SKM-1 (cell line): Measurements from ENCODE around the gene SULT1C3.

Experiments
- DNase-seq: peaks from one replicate; lab custom pipeline; 2025; ENCODE audit not compliant: unreplicated experiment; lab: John Stamatoyannopoulos, UW

SULT1C3 gene

DNA sequence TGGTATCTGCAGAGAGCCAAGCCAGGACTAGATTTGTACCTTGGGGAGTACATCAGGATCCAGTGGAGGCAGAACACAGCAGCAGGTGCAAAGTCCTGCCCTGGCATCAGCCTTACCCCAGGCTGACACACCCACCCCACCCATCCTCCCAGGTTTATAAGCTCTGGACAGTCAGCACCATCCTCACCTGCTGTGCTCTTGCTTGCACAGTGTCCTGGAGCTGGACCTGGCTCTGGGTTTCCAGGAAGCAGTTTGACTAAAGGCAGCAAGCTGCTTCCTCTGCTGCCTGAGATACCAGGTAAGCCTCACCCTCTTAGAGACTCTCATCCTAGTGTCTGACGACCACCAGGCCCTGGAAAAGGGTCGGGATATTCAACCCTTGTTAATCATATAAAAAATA lies at the start of gene SULT1C3:
TSS of gene SULT1C3 (plus strand) at position 183 of the 400 bp plus-strand sequence. CDS start 7,227 bp downstream, outside the sequence.
- no peak for DNase-seq

DNA sequence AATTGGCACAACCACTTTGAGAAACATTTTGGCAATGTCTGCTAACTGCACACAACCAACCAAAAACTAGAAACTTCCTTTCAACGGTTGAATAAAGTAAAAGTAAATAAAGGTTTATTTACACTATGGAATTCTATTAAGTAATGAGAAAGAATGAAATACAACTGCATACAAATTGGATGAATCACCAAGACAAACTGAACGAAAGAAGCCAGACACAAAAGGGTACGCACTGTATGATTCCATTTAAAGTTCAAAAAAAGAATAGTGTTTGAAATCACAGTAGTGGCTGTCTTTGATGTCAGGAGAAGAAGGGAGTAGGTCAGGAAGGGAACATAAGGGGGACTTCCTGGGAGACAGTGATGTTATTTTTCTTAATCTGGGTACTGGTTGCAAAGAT lies 46.5 kb upstream of the SULT1C3 start:
- DNase-seq: no peak

GRCh38 chr2:108194409-108195132 lies 45.2 kb upstream of the SULT1C3 start:
- no peak for DNase-seq

GRCh38 chr2:108195133-108195439 lies 44.7 kb upstream of the SULT1C3 start:
- DNase-seq: no peak

- DNase-seq: no peak
Measured at GRCh38 chr2:108199726-108200125, 40.0 kb upstream of the SULT1C3 start.

DNA sequence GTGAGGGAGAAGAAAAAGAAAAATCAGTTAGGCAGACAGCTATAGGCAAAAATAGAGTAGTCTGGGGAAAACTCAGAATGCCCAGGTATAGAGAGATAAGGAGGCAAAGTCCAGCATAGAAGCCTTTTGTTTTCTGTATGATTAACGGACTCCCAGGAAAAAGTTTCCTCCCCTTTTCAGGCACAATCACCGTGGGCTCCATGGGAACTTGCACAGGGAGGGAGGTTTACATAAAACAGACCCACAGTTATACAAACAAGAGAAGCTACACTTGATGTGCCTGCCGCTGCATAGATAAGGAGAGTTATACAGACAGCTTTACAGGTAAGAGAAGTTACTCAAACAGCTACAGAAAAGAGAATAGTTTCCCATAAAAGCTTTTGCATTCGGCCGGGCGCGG lies 39.2 kb upstream of the SULT1C3 start:
- DNase-seq: no peak

DNA sequence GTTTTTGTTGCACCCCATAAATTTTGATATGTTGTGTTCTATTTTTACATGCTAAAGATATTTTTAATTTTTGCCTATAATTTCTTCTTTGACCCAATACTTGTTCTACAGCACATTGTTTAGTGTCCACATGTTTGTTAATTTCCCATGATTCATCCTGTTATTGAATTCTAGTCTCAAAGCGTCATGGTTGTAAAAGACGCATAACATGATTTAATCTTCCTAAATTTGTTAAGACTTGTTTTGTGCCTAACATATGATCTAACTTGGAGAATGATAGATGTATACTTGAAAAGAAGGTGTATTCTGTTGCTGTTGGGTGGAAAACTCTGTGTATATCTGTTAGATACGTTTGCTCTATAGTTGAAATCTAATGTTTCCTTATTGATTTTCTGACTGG lies 27.1 kb upstream of the SULT1C3 start:
- no peak for DNase-seq

- peak; percentile 45 for DNase-seq
Measured at GRCh38 chr2:108215794-108216211, 24.0 kb upstream of the SULT1C3 start.

- DNase-seq: no peak
Measured at GRCh38 chr2:108217211-108217610, 22.6 kb upstream of the SULT1C3 start.

DNA sequence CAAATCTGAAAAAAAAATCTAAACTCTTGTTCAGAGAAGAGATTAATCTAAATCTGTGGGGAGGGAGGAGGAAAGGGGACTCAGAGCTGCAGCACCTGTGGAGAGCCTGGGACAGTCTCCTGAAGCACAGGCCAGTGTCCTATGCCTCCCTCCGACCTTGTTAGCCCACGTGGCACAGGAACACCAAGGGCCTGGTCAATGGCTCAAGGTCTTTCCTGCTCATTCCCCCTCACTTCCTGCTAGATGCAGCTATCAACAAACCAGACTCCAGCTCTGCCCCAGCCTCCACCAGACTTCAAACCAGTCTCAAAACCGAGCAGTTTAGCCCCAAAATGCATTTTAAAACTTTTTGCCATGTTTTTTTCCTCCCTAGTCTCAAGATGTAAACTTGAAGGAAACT lies 20.1 kb upstream of the SULT1C3 start:
- DNase-seq: no peak

- DNase-seq: no peak
Measured at GRCh38 chr2:108220191-108220590, 19.6 kb upstream of the SULT1C3 start.

DNA sequence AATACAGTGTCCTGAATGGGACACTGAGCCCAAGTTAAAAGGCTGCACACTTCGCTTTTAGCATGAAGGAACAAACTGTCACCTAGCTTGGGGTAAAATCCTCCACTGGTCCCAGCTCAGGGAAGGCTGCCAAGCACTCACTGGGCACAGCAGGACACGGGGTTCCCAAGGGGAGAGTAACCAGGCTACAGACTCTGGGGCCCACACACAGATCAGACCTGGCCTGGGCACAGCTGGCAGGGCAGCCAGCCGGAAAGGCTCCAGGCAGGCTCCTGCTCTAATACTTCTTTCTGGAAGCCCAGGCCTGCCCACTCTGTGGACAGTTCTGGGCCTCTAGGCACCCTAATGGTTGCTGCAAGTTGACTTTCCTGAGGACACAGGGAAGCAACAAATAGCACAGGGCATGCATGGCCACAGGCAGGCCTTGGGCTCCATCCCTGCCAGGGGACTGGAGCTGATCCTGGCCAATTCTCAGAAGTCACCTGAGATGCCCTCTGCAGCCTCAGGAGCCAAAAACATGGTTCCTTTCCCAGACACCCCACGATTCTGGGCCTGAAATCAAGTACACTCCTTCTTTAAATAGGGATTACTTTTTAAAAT lies 18.7 kb upstream of the SULT1C3 start:
- no peak for DNase-seq

DNA sequence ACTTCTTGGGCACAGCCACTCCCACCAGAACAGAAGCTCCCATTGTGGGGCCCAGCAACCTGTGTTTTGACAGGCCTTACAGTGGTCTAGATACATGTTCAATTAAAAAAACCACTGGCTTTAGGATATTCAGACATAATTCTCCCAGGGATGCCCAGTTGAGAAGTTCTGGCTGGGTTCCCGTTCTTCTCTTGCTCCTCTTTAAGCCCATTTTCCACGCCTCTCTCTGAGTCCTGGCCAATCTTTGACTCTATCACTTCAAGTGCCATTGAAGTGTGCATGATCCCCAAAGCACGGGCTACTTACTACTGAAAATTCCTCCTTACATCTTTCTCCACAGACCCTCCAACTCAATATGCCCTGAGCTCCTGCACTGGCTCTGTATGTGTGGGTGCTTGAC lies 17.5 kb upstream of the SULT1C3 start:
- DNase-seq: no peak

- no peak for DNase-seq
Measured at GRCh38 chr2:108223573-108223972, 16.2 kb upstream of the SULT1C3 start.

DNA sequence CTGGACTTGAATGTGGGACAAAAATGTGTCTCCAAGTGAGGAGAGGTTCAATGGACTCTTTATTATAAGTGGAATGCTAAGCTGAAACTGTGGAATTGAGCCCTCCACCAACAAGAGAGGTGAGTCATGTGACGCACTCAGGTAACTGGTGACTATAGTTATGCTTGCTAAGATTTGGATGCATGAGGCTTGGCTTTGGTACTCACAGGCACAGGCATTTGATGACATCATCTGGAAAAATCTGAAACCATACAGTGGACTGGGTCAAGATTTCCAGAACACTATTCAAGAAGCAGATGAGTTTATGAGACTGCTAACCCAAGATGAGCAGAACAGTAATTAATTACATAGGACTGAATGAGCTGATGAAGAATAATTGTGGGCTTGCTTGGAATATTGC lies 15.7 kb upstream of the SULT1C3 start:
- DNase-seq: no peak

DNA sequence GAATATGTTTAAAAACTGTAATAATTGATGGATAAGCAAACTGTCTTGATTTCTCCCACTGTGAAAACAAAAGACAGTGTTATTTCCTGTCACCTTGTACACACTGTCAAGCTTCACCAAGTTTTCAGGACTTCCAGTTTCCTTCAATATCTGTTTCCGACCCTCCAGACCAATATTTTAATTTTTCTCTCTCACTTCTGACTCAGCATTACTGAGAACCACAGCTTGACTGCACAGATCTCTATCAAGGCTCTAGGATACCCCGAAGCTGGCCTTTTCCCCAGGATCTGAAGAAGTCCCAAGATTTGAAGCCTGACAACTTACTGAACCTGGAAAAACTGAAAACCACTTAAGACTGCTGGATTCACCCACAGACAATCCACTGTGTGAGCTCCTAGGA lies 13.2 kb upstream of the SULT1C3 start:
- no peak for DNase-seq

GRCh38 chr2:108228006-108228405 lies 11.8 kb upstream of the SULT1C3 start:
- DNase-seq: no peak

DNA sequence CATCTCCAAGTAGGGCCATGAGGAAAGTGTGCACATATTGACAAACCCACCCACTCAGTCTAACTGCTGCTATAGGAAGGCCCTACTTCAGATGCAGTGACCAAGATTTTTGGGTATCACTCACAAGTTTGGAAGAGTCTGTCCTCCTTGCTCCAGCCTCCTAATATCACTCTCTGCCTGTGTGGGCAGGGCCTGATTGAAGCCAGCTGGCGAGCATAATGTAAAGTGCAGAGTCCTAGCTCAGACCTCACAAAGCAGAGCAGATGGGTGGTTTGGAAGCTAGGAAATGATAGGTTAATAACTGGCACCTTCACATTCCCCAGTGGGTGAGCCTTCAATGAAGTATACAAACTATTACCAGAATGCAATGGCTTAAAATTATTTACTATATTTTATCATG lies 11.2 kb upstream of the SULT1C3 start:
- DNase-seq: no peak

- no peak for DNase-seq
Measured at GRCh38 chr2:108229875-108230274, 9.9 kb upstream of the SULT1C3 start.

GRCh38 chr2:108235577-108235976 lies 4.2 kb upstream of the SULT1C3 start:
- no peak for DNase-seq

DNA sequence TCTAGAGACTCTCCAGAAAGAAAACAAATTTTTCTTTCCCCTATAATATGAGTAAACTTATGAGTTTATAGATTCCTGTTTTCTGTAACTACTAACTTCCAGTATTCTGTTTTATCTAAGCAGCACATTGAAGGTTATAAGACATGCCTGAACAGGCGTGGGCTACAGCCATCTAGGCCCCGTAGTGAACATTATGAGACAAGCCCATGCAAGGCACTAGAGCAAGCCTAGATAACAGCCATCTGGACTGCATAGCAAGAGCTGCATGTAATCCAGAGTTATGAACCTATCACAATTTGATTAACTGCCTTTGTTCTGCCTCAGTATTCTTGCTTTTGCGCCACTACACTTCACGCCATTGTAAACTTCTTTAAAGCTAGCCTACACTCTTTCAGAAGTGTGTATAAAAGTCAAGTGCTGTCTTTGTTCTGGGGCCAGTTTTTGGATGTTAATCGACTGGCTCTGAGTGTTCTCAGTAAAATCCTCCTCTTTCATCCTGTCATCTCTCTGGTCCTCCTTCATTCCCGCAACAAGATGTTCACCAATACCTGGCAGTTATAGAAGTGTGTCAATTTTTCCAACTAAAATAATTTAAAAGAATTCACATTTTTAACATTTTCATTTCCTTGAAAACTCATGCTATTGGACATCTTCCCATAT lies 3.0 kb upstream of the SULT1C3 start:
- no peak for DNase-seq

GRCh38 chr2:108240966-108241365 lies 1.2 kb downstream of the SULT1C3 start:
- no peak for DNase-seq

GRCh38 chr2:108243566-108243965 lies 3.8 kb downstream of the SULT1C3 start:
- DNase-seq: no peak
